GM23338 (cell line): ENCODE data around the gene UTP20.

Experiments
- EZH2 ChIP-seq: fragments of 200-600 bp; sonication (generic); IDR thresholded peaks from one replicate; pipeline ENCODE4 v1.8.0; 2017; ENCODE audit warnings: antibody characterized with exemption, mild to moderate bottlenecking, low read depth; ENCODE audit not compliant: unreplicated experiment
- EZH2phosphoT487 ChIP-seq: fragments of 200-600 bp; sonication (generic); IDR thresholded peaks from one replicate; pipeline ENCODE4 v1.8.1; 2018; ENCODE audit warnings: antibody characterized with exemption; ENCODE audit not compliant: unreplicated experiment
- POLR2AphosphoS5 ChIP-seq: IDR thresholded peaks from 2 replicates; pipeline ENCODE4 v1.6.1; 2016; ENCODE audit warnings: antibody characterized with exemption, low read depth
- TF ChIP-seq, protein P1 (sequence below), 2 experiments: fragments of 200-600 bp in 1 of 2; sonication (generic) in 1 of 2; conservative IDR thresholded peaks; 2 replicates each; pipeline versions ENCODE4 v1.5.1 to v1.6.1; 2016 to 2017; ENCODE audit warnings: antibody characterized with exemption in 2 of 2, low read depth in 2 of 2, mild to moderate bottlenecking in 2 of 2, moderate library complexity in 1 of 2
- TF ChIP-seq, protein P2 (sequence below): IDR thresholded peaks from one replicate; pipeline ENCODE4 v1.6.1; 2018; ENCODE audit warnings: antibody characterized with exemption; ENCODE audit not compliant: unreplicated experiment

DNA sequence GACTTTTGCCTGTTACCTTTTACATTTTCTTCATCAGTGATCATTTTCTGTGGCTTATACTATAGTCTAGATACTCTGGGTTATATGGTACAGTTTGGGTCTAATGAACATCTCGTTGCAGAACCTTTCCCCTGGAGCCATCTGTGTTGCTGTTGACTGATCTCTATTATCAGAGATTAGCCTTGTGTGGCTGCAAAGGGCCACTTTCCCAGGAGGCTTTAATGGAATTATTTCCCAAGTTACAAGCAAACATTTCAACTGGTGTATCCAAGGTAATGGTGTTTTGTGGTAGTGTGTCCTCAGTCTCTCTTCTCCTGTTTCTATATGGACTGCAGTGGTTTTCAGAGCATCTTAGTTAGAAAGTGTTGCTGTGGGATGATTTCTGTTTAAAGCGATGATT is 25.9 kb downstream of the UTP20 start:
- TF ChIP-seq, protein P1, sequence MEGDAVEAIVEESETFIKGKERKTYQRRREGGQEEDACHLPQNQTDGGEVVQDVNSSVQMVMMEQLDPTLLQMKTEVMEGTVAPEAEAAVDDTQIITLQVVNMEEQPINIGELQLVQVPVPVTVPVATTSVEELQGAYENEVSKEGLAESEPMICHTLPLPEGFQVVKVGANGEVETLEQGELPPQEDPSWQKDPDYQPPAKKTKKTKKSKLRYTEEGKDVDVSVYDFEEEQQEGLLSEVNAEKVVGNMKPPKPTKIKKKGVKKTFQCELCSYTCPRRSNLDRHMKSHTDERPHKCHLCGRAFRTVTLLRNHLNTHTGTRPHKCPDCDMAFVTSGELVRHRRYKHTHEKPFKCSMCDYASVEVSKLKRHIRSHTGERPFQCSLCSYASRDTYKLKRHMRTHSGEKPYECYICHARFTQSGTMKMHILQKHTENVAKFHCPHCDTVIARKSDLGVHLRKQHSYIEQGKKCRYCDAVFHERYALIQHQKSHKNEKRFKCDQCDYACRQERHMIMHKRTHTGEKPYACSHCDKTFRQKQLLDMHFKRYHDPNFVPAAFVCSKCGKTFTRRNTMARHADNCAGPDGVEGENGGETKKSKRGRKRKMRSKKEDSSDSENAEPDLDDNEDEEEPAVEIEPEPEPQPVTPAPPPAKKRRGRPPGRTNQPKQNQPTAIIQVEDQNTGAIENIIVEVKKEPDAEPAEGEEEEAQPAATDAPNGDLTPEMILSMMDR (conservative IDR thresholded peaks at IDR 0.05; ENCODE audit: low read depth in 2 of 2), result no peak
- TF ChIP-seq, protein P2, sequence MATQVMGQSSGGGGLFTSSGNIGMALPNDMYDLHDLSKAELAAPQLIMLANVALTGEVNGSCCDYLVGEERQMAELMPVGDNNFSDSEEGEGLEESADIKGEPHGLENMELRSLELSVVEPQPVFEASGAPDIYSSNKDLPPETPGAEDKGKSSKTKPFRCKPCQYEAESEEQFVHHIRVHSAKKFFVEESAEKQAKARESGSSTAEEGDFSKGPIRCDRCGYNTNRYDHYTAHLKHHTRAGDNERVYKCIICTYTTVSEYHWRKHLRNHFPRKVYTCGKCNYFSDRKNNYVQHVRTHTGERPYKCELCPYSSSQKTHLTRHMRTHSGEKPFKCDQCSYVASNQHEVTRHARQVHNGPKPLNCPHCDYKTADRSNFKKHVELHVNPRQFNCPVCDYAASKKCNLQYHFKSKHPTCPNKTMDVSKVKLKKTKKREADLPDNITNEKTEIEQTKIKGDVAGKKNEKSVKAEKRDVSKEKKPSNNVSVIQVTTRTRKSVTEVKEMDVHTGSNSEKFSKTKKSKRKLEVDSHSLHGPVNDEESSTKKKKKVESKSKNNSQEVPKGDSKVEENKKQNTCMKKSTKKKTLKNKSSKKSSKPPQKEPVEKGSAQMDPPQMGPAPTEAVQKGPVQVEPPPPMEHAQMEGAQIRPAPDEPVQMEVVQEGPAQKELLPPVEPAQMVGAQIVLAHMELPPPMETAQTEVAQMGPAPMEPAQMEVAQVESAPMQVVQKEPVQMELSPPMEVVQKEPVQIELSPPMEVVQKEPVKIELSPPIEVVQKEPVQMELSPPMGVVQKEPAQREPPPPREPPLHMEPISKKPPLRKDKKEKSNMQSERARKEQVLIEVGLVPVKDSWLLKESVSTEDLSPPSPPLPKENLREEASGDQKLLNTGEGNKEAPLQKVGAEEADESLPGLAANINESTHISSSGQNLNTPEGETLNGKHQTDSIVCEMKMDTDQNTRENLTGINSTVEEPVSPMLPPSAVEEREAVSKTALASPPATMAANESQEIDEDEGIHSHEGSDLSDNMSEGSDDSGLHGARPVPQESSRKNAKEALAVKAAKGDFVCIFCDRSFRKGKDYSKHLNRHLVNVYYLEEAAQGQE, result no peak
- no peak for TF ChIP-seq EZH2phosphoT487
- no peak for TF ChIP-seq POLR2AphosphoS5
- TF ChIP-seq EZH2, result no peak
